ENCODE results near the gene HERC4.

HERC4 gene

GRCh38 chr10:67875340-67876238, 199.5 kb downstream of the HERC4 start:
- no peak for DNase-seq (ENCODE audit: low spot score)
